ENCODE data around the gene DBNDD1.

GRCh38 chr16:90044111-90044551 lies 24.9 kb upstream of the DBNDD1 start:
- no peak for TF ChIP-seq CTCF (IDR thresholded peaks at IDR 0.05; ENCODE audit: poor library complexity)
- TF ChIP-seq EZH2 (IDR thresholded peaks at IDR 0.05; ENCODE audit: borderline replicate concordance), result no peak
- TF ChIP-seq EZH2phosphoT487 (IDR thresholded peaks at IDR 0.05; ENCODE audit: low read depth, severe bottlenecking, unreplicated experiment), result no peak

Data from hepatocyte (in vitro differentiated cells).